WTC11 (cell line): Measurements from ENCODE around the gene SFMBT1. TPM values are rescaled to one million over a fixed set of nuclear protein-coding genes. Genes with fewer than 3 reads are reported as not detected.

Source experiments
- ATAC-seq: fragments of 200-7000 bp; cut with Tn5 transposase; 2 replicates; pipeline ENCODE4 v1.10.0; 2021; ENCODE audit warnings: mild to moderate bottlenecking, moderate library complexity
- CTCF ChIA-PET: fragments of 300-600 bp; sonication (Branson Sonifier 250); formaldehyde crosslinking; loops from one replicate; lab custom pipeline; 2021; ENCODE audit warnings: antibody characterized with exemption; lab: Charles Lee
- POLR2A ChIA-PET: fragments of 350-600 bp; sonication (Branson Sonifier 250); formaldehyde crosslinking; loops from one replicate; lab custom pipeline; 2021; ENCODE audit warnings: antibody characterized with exemption; lab: Charles Lee
- DNase-seq: peaks from one replicate; pipeline ENCODE4 v3.0.0; 2021; ENCODE audit warnings: low spot score
- H3K27ac Mint-ChIP-seq: 2 replicates; pipeline ENCODE4 v1.8.0; 2021; ENCODE audit warnings: mixed read lengths
- H3K27me3 Mint-ChIP-seq: 2 replicates; pipeline ENCODE4 v1.8.0; 2021; ENCODE audit warnings: low read depth, mild to moderate bottlenecking, moderate library complexity, mixed read lengths
- H3K36me3 Mint-ChIP-seq: 2 replicates; pipeline ENCODE4 v1.8.0; 2021; ENCODE audit warnings: mixed read lengths
- H3K4me1 Mint-ChIP-seq: 2 replicates; pipeline ENCODE4 v1.8.0; 2022; ENCODE audit warnings: mixed read lengths
- H3K4me3 Mint-ChIP-seq: 2 replicates; pipeline ENCODE4 v1.8.0; 2021; ENCODE audit warnings: mild to moderate bottlenecking, moderate library complexity, mixed read lengths
- H3K9me3 Mint-ChIP-seq: 2 replicates; pipeline ENCODE4 v1.8.0; 2021; ENCODE audit warnings: mixed read lengths
- GRHL2 ChIP-seq: fragments of 250-450 bp; sonication (Bioruptor Pico); IDR thresholded peaks from 2 replicates; pipeline ENCODE4 v1.8.0; 2022; ENCODE audit warnings: mild to moderate bottlenecking, moderate library complexity; ENCODE audit not compliant: insufficient replicate concordance, severe bottlenecking
- NFATC4 ChIP-seq: fragments of 250-450 bp; sonication (Bioruptor Pico); IDR thresholded peaks from 2 replicates; pipeline ENCODE4 v1.9.0; 2021; ENCODE audit warnings: mild to moderate bottlenecking
- NFE2L1 ChIP-seq: sonication (generic); formaldehyde crosslinking; IDR thresholded peaks from 2 replicates; pipeline ENCODE4 v1.8.1; 2023; ENCODE audit warnings: missing genetic modification reagents
- NR1H2 ChIP-seq: sonication (generic); formaldehyde crosslinking; IDR thresholded peaks from 2 replicates; pipeline ENCODE4 v1.9.0; 2021; ENCODE audit warnings: mild to moderate bottlenecking, moderate library complexity, missing genetic modification reagents
- RORB ChIP-seq: fragments of 250-450 bp; sonication (Bioruptor Pico); IDR thresholded peaks from 2 replicates; pipeline ENCODE4 v1.9.0; 2021; ENCODE audit warnings: mild to moderate bottlenecking
- TEAD1 ChIP-seq: sonication (generic); formaldehyde crosslinking; IDR thresholded peaks from 2 replicates; pipeline ENCODE4 v1.8.0; 2022; ENCODE audit warnings: mild to moderate bottlenecking, missing genetic modification reagents
- ZNF416 ChIP-seq: fragments of 250-450 bp; sonication (Bioruptor Pico); IDR thresholded peaks from 2 replicates; pipeline ENCODE4 v1.9.0; 2021; ENCODE audit warnings: mild to moderate bottlenecking, inconsistent platforms
- total RNA-seq: library from RNA; stranded (reverse); gene quantifications from 3 replicates; pipeline ENCODE4 v1.2.3, GENCODE V29; 2021
- TF ChIP-seq, protein P1 (sequence below): sonication (generic); formaldehyde crosslinking; IDR thresholded peaks from 2 replicates; pipeline ENCODE4 v1.8.0; 2022; ENCODE audit warnings: mild to moderate bottlenecking, missing genetic modification reagents
- TF ChIP-seq, protein P2 (sequence below): sonication (generic); formaldehyde crosslinking; IDR thresholded peaks from 2 replicates; pipeline ENCODE4 v1.8.0; 2022; ENCODE audit warnings: mild to moderate bottlenecking, missing genetic modification reagents
- TF ChIP-seq, protein P3 (sequence below): sonication (generic); formaldehyde crosslinking; IDR thresholded peaks from 2 replicates; pipeline ENCODE4 v1.8.0; 2022; ENCODE audit warnings: missing genetic modification reagents
- TF ChIP-seq, protein P4 (sequence below): sonication (generic); formaldehyde crosslinking; IDR thresholded peaks from 2 replicates; pipeline ENCODE4 v1.8.1; 2023; ENCODE audit warnings: mild to moderate bottlenecking, moderate library complexity, missing genetic modification reagents

Gene SFMBT1
- total RNA-seq, 1 experiment from 2014 or later: 20.9 TPM

DNA sequence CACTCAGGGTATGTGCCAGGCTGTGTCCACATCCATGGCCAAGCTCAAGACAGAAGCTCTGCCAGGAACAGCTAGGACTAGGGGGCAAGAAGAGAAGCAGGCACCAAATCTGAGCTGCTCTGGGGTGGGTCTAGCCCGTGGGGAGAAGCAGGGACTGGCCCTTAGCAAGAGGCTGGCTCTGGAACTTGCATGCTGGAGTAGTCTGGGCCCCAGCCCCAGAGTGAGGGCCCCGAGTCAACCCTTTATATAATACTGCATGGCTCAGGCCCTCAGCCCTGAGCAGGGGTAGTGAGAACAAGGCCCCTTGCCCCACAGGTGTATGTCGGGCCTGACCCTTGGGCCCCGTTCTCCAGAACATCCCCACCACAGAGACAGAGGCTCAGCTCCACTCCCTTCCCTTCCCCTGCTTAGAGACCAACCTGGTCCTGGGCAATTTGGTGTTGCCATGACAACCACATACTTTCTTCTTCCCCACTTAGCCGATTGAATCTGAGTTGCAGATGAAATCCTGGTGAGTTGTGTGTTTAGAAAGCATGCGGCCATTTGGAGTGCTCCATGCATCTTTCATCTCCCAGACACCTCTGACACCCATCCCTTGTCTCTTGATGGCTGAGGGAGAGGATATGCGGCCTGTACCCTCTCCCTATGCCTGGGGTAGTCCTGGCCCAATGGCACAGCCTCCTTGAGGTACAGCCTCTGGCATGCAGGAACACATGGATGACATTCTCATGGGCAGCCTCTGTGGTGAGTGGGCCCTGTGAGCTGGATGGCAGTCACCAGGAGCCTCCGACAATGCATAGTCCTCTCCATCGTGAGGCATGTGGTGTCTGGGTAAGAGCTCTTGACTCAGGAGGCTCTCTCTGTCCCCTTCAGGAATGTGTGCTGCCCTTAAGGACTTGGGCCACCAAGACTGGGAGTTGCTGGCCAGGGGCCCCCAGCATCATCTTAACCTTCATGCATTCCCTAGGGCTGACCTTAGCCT lies 29.2 kb upstream of the SFMBT1 start (continued):
- TF ChIP-seq, protein P1, sequence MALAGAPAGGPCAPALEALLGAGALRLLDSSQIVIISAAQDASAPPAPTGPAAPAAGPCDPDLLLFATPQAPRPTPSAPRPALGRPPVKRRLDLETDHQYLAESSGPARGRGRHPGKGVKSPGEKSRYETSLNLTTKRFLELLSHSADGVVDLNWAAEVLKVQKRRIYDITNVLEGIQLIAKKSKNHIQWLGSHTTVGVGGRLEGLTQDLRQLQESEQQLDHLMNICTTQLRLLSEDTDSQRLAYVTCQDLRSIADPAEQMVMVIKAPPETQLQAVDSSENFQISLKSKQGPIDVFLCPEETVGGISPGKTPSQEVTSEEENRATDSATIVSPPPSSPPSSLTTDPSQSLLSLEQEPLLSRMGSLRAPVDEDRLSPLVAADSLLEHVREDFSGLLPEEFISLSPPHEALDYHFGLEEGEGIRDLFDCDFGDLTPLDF (CRISPR knock-in tag): no peak
- no peak for TF ChIP-seq RORB (CRISPR knock-in tag)

DNA sequence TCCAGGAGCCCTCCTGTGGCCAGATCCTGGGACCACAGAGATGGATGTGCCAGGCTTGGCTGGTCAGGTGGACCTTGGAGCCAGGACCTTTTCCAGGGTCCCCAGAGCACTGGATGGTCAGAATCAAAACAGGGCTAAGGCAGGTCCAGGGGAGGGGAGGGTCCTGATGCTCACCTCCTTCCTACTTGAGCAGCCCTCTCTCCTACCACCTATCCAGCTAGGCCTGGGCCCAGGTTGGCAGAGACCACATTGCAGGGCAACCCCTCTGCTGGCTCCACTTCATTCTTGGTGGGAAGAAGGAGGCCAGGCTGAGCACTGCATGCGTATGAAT lies 28.5 kb upstream of the SFMBT1 start:
- TF ChIP-seq, protein P2, sequence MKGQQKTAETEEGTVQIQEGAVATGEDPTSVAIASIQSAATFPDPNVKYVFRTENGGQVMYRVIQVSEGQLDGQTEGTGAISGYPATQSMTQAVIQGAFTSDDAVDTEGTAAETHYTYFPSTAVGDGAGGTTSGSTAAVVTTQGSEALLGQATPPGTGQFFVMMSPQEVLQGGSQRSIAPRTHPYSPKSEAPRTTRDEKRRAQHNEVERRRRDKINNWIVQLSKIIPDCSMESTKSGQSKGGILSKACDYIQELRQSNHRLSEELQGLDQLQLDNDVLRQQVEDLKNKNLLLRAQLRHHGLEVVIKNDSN (CRISPR knock-in tag): no peak
- no peak for TF ChIP-seq TEAD1 (CRISPR knock-in tag)
- no peak for TF ChIP-seq NR1H2 (CRISPR knock-in tag)
- TF ChIP-seq, protein P3, sequence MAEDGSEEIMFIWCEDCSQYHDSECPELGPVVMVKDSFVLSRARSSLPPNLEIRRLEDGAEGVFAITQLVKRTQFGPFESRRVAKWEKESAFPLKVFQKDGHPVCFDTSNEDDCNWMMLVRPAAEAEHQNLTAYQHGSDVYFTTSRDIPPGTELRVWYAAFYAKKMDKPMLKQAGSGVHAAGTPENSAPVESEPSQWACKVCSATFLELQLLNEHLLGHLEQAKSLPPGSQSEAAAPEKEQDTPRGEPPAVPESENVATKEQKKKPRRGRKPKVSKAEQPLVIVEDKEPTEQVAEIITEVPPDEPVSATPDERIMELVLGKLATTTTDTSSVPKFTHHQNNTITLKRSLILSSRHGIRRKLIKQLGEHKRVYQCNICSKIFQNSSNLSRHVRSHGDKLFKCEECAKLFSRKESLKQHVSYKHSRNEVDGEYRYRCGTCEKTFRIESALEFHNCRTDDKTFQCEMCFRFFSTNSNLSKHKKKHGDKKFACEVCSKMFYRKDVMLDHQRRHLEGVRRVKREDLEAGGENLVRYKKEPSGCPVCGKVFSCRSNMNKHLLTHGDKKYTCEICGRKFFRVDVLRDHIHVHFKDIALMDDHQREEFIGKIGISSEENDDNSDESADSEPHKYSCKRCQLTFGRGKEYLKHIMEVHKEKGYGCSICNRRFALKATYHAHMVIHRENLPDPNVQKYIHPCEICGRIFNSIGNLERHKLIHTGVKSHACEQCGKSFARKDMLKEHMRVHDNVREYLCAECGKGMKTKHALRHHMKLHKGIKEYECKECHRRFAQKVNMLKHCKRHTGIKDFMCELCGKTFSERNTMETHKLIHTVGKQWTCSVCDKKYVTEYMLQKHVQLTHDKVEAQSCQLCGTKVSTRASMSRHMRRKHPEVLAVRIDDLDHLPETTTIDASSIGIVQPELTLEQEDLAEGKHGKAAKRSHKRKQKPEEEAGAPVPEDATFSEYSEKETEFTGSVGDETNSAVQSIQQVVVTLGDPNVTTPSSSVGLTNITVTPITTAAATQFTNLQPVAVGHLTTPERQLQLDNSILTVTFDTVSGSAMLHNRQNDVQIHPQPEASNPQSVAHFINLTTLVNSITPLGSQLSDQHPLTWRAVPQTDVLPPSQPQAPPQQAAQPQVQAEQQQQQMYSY: no peak
- no peak for TF ChIP-seq ZNF416
- no peak for TF ChIP-seq RORB (CRISPR knock-in tag)
- TF ChIP-seq, all 79 proteins: peak for 0
- peaks cover 19% of the 10 kb centered on the region for H3K4me1 Mint-ChIP-seq
- peak overlapping the region; percentile 63; the same call in 1 of the 2 replicates for H3K27ac Mint-ChIP-seq
- H3K27me3 Mint-ChIP-seq: peaks cover 2% of the 10 kb centered on the region; the same call in 1 of the 2 replicates
- no peaks in the 10 kb centered on the region for H3K9me3 Mint-ChIP-seq
- H3K4me3 Mint-ChIP-seq: no peak overlapping the region
- peak; percentile 4 for DNase-seq
- no peaks in the 10 kb centered on the region for H3K36me3 Mint-ChIP-seq
- no peak for ATAC-seq
- POLR2A ChIA-PET: interaction anchor here (0.6 kb wide), 1 partner anchor 93 kb away, joined by 3 read pairs; no protein-coding TSS in a partner anchor
- CTCF ChIA-PET: interaction anchor here (1.4 to 1.7 kb wide), 4 partner anchors 9 to 223 kb away, joined by 4 to 7 read pairs (median 6); no protein-coding TSS in a partner anchor

DNA sequence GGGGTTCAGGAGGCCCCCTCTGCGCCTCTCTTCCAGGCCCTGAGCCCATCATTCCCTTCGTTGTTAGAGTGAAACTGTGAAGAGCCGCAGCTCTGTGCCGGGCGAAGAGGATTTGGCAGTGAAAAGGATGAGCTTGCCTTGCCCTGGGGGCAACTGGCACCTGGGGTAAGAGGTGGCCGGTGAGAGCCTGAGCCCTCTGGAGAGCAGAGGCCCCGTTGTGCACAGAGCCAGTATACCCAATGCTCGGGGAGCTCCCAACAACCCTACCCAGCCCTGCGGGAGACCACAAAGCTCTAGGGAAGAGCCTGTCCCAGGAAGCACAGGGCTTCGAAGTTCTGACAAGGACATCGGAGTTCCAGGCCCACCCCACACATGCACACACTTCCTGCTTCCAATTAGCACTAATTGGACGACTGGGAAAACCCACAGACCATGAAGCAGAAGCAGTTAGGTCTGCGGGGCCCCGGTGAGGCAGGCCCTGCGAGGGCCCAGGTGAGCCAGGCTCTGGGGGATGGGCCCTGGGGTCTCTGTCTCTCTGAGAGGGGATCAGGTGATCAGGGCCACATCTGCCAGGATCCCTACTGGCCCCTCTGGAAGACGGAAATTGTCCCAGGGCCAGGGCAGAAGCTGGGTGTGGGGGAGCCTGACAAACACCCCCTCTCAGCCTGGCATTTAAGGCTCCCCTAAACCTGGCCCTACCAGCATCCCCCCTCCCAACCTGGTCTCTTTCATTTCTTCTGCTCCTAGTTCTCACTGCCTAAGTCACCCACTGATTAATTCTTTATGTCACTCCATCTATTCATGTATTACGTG lies 27.9 kb upstream of the SFMBT1 start:
- ATAC-seq (no peak), DNase-seq (peak; percentile 11)
- CTCF ChIA-PET: interaction anchor here (0.6 to 3.4 kb wide), 12 partner anchors 9 to 281 kb away, joined by 3 to 9 read pairs (median 5); partner anchors contain the start of genes SFMBT1 and STIMATE
- Mint-ChIP-seq H3K36me3 (no peaks in the 10 kb centered on the region), H3K27ac (peak overlapping the region; percentile 83; the same call in 1 of the 2 replicates), H3K27me3 (peaks cover 2% of the 10 kb centered on the region; the same call in 1 of the 2 replicates), H3K4me1 (peaks cover 22% of the 10 kb centered on the region), H3K9me3 (no peaks in the 10 kb centered on the region), H3K4me3 (peak overlapping the region; percentile 77)
- TF ChIP-seq NFE2L1 (CRISPR knock-in tag) (no peak), NFATC4 (CRISPR knock-in tag) (no peak), GRHL2 (CRISPR knock-in tag) (no peak)
- TF ChIP-seq, protein P4, sequence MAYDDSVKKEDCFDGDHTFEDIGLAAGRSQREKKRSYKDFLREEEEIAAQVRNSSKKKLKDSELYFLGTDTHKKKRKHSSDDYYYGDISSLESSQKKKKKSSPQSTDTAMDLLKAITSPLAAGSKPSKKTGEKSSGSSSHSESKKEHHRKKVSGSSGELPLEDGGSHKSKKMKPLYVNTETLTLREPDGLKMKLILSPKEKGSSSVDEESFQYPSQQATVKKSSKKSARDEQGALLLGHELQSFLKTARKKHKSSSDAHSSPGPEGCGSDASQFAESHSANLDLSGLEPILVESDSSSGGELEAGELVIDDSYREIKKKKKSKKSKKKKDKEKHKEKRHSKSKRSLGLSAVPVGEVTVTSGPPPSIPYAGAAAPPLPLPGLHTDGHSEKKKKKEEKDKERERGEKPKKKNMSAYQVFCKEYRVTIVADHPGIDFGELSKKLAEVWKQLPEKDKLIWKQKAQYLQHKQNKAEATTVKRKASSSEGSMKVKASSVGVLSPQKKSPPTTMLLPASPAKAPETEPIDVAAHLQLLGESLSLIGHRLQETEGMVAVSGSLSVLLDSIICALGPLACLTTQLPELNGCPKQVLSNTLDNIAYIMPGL (CRISPR knock-in tag): no peak
- POLR2A ChIA-PET: no interaction called here
